Measurements from ENCODE around the gene WDR55. TPM values are rescaled to one million over a fixed set of nuclear protein-coding genes. Genes with fewer than 3 reads are reported as not detected.
"Not testable (repeated sequence)": the region's sequence is repeated elsewhere in the genome, so short reads cannot be mapped to it uniquely, and the experiment has no call there.

The WDR55 gene
- polyA plus RNA-seq, 1 donor (not counting 4 experiments of a cell fraction or from before 2014, with no cell fraction given) = 21.6 TPM

DNA sequence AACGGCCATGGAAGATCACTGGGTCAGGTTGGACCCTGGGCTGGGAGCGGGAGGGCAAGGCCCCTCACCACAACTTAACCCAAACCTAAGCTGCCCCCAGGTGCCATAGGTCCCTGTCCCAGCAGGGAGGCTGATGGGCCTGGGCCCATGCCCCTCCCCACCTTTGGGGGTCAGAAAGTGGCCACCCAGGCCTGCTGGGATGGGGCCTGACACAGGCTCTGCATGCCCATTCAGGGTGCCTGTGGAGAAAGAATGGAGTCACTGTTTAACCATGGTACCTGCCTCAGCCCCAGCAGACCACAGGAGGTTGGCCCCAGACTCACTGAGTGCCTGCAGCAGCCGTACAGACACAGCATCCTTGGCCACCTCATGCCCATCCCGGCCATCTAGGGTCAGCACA is 6.3 kb downstream of the WDR55 start:
- FAIRE-seq; H3K4me3 ChIP-seq (ENCODE audit: control insufficient read depth in 2 of 3, extremely low read depth in 1 of 3, insufficient read depth in 2 of 3, low read depth in 1 of 3, low read length in 3 of 3); H3K4me2 ChIP-seq (ENCODE audit: control insufficient read depth, extremely low read depth, insufficient read depth, low read depth, low read length); DNase-seq (ENCODE audit: low read depth, low spot score); H3K9me1 ChIP-seq (ENCODE audit: control insufficient read depth, extremely low read depth, insufficient read depth, low read length); H3K9me3 ChIP-seq (ENCODE audit: control insufficient read depth, low read depth, low read length); H3K27me3 ChIP-seq (ENCODE audit: control insufficient read depth, extremely low read depth, insufficient read depth, low read length); H3K27ac ChIP-seq (ENCODE audit: control insufficient read depth, insufficient read depth, low read length); H2AFZ ChIP-seq (ENCODE audit: control insufficient read depth, low read length); dilution Hi-C loops (cut with MboI; ENCODE audit: extremely low pct_ligation_motif_present, low sequenced_read_pairs); H3K9ac ChIP-seq (ENCODE audit: control insufficient read depth, extremely low read depth, insufficient read depth, low read length); H3K4me1 ChIP-seq (ENCODE audit: control insufficient read depth, extremely low read depth, insufficient read depth, low read length); H4K20me1 ChIP-seq (ENCODE audit: control insufficient read depth, extremely low read depth, insufficient read depth, low read length): not testable (repeated sequence)
- H3K79me2 ChIP-seq (ENCODE audit: control insufficient read depth, insufficient read depth, low read length) = peaks cover 22% of the 10 kb centered on the region
- H3K36me3 ChIP-seq (ENCODE audit: control insufficient read depth in 2 of 2, extremely low read depth in 1 of 2, insufficient read depth in 2 of 2, low read length in 2 of 2) = peaks cover 35% of the 10 kb centered on the region in 2 experiments

GRCh38 chr5:140671472-140672125 is 6.9 kb downstream of the WDR55 start:
- H3K4me3 ChIP-seq (ENCODE audit: control insufficient read depth in 2 of 3, extremely low read depth in 1 of 3, insufficient read depth in 2 of 3, low read depth in 1 of 3, low read length in 3 of 3) = no peak overlapping the region
- H2AFZ ChIP-seq (ENCODE audit: control insufficient read depth, low read length) = no peak overlapping the region
- peaks cover 18% of the 10 kb centered on the region for H3K79me2 ChIP-seq (ENCODE audit: control insufficient read depth, insufficient read depth, low read length)
- FAIRE-seq (no peak), DNase-seq (ENCODE audit: low read depth, low spot score) (no peak)
- no peaks in the 10 kb centered on the region for H3K9me3 ChIP-seq (ENCODE audit: control insufficient read depth, low read depth, low read length)
- H3K27ac ChIP-seq (ENCODE audit: control insufficient read depth, insufficient read depth, low read length) = no peak overlapping the region
- H3K27me3 ChIP-seq (ENCODE audit: control insufficient read depth, extremely low read depth, insufficient read depth, low read length) = no peaks in the 10 kb centered on the region
- no peaks in the 10 kb centered on the region for H3K9me1 ChIP-seq (ENCODE audit: control insufficient read depth, extremely low read depth, insufficient read depth, low read length)
- H3K36me3 ChIP-seq (ENCODE audit: control insufficient read depth in 2 of 2, extremely low read depth in 1 of 2, insufficient read depth in 2 of 2, low read length in 2 of 2) = peaks cover 38 to 40% of the 10 kb centered on the region in 2 experiments
- H3K9ac ChIP-seq (ENCODE audit: control insufficient read depth, extremely low read depth, insufficient read depth, low read length) = no peak overlapping the region
- H4K20me1 ChIP-seq (ENCODE audit: control insufficient read depth, extremely low read depth, insufficient read depth, low read length) = no peaks in the 10 kb centered on the region
- no peak overlapping the region for H3K4me2 ChIP-seq (ENCODE audit: control insufficient read depth, extremely low read depth, insufficient read depth, low read depth, low read length)
- dilution Hi-C loops (cut with MboI; ENCODE audit: extremely low pct_ligation_motif_present, low sequenced_read_pairs) = no loop called here
- no peaks in the 10 kb centered on the region for H3K4me1 ChIP-seq (ENCODE audit: control insufficient read depth, extremely low read depth, insufficient read depth, low read length)
- TF ChIP-seq EZH2 (IDR thresholded peaks at IDR 0.05; ENCODE audit: low read length) = no peak
- TF ChIP-seq, protein P1, sequence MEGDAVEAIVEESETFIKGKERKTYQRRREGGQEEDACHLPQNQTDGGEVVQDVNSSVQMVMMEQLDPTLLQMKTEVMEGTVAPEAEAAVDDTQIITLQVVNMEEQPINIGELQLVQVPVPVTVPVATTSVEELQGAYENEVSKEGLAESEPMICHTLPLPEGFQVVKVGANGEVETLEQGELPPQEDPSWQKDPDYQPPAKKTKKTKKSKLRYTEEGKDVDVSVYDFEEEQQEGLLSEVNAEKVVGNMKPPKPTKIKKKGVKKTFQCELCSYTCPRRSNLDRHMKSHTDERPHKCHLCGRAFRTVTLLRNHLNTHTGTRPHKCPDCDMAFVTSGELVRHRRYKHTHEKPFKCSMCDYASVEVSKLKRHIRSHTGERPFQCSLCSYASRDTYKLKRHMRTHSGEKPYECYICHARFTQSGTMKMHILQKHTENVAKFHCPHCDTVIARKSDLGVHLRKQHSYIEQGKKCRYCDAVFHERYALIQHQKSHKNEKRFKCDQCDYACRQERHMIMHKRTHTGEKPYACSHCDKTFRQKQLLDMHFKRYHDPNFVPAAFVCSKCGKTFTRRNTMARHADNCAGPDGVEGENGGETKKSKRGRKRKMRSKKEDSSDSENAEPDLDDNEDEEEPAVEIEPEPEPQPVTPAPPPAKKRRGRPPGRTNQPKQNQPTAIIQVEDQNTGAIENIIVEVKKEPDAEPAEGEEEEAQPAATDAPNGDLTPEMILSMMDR (optimal IDR thresholded peaks at IDR 0.05 in 1 of 3, IDR thresholded peaks at IDR 0.05 in 1 of 3, conservative IDR thresholded peaks at IDR 0.05 in 1 of 3; ENCODE audit: extremely low read depth in 1 of 3, insufficient read depth in 2 of 3, low read length in 3 of 3) = no peak
